Measurements from ENCODE around the gene USP49. TPM values are rescaled to one million over a fixed set of nuclear protein-coding genes. Genes with fewer than 3 reads are reported as not detected.

The USP49 gene
- total and polyA plus RNA-seq, 2 of the 13 experiments (the other 11 are each of a cell fraction or from before 2014, with no cell fraction given), result 2.9 to 4.3 TPM

- TF ChIP-seq ZNF142 (CRISPR knock-in tag; IDR thresholded peaks at IDR 0.05), result peak; percentile 81; the same call in 1 of the 2 replicates
- TF ChIP-seq ISL2 (CRISPR knock-in tag; IDR thresholded peaks at IDR 0.05), result peak; percentile 98
- no peak for TF ChIP-seq TBL1XR1 (IDR thresholded peaks at IDR 0.05; ENCODE audit: borderline replicate concordance, low read length, partially characterized antibody)
- 0 out of 2 replicates have a peak, but pooled peaks have one; percentile 70 for TF ChIP-seq IRX3 (CRISPR knock-in tag; IDR thresholded peaks at IDR 0.05; ENCODE audit: borderline replicate concordance, low read depth)
- TF ChIP-seq CHD2 (IDR thresholded peaks at IDR 0.05; ENCODE audit: low read depth, low read length), result no peak
- TF ChIP-seq CREB1 (IDR thresholded peaks at IDR 0.05), result no peak
- TF ChIP-seq CREB1 (CRISPR knock-in tag; IDR thresholded peaks at IDR 0.05), result peak; percentile 81
- peak; percentile 48; the same call in 1 of the 2 replicates for TF ChIP-seq ZNF274 (CRISPR knock-in tag; IDR thresholded peaks at IDR 0.05)
- TF ChIP-seq, protein P1, sequence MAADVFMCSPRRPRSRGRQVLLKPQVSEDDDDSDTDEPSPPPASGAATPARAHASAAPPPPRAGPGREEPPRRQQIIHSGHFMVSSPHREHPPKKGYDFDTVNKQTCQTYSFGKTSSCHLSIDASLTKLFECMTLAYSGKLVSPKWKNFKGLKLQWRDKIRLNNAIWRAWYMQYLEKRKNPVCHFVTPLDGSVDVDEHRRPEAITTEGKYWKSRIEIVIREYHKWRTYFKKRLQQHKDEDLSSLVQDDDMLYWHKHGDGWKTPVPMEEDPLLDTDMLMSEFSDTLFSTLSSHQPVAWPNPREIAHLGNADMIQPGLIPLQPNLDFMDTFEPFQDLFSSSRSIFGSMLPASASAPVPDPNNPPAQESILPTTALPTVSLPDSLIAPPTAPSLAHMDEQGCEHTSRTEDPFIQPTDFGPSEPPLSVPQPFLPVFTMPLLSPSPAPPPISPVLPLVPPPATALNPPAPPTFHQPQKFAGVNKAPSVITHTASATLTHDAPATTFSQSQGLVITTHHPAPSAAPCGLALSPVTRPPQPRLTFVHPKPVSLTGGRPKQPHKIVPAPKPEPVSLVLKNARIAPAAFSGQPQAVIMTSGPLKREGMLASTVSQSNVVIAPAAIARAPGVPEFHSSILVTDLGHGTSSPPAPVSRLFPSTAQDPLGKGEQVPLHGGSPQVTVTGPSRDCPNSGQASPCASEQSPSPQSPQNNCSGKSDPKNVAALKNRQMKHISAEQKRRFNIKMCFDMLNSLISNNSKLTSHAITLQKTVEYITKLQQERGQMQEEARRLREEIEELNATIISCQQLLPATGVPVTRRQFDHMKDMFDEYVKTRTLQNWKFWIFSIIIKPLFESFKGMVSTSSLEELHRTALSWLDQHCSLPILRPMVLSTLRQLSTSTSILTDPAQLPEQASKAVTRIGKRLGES (CRISPR knock-in tag; IDR thresholded peaks at IDR 0.05; ENCODE audit: borderline replicate concordance), result no peak
- 0 out of 2 replicates have a peak, but pooled peaks have one; percentile 26 for TF ChIP-seq ZMYM3 (CRISPR knock-in tag; IDR thresholded peaks at IDR 0.05)
- TF ChIP-seq SKI (IDR thresholded peaks at IDR 0.05; ENCODE audit: partially characterized antibody), result no peak
- TF ChIP-seq ZNF780A (CRISPR knock-in tag; IDR thresholded peaks at IDR 0.05), result peak; percentile 82
- TF ChIP-seq NR2C2 (CRISPR knock-in tag; IDR thresholded peaks at IDR 0.05; ENCODE audit: borderline replicate concordance), result peak; percentile 81
- TF ChIP-seq ZNF441 (CRISPR knock-in tag; IDR thresholded peaks at IDR 0.05; ENCODE audit: borderline replicate concordance), result no peak
- TF ChIP-seq, protein P2, sequence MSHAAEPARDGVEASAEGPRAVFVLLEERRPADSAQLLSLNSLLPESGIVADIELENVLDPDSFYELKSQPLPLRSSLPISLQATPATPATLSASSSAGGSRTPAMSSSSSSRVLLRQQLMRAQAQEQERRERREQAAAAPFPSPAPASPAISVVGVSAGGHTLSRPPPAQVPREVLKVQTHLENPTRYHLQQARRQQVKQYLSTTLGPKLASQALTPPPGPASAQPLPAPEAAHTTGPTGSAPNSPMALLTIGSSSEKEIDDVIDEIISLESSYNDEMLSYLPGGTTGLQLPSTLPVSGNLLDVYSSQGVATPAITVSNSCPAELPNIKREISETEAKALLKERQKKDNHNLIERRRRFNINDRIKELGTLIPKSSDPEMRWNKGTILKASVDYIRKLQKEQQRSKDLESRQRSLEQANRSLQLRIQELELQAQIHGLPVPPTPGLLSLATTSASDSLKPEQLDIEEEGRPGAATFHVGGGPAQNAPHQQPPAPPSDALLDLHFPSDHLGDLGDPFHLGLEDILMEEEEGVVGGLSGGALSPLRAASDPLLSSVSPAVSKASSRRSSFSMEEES (CRISPR knock-in tag; IDR thresholded peaks at IDR 0.05), result peak; percentile 60
- TF ChIP-seq DPF2 (CRISPR knock-in tag; IDR thresholded peaks at IDR 0.05; ENCODE audit: borderline replicate concordance, low read depth), result peak; percentile 95
- no peak for TF ChIP-seq ZSCAN12 (CRISPR knock-in tag; IDR thresholded peaks at IDR 0.05)
- no peak for TF ChIP-seq JARID2 (CRISPR knock-in tag; IDR thresholded peaks at IDR 0.05; ENCODE audit: insufficient replicate concordance)
- no peak for TF ChIP-seq XBP1 (CRISPR knock-in tag; IDR thresholded peaks at IDR 0.05)
- no peak for TF ChIP-seq HNRNPH1 (optimal IDR thresholded peaks at IDR 0.05; ENCODE audit: low read depth, low read length)
Observed at GRCh38 chr6:41747256-41748101, 147.7 kb downstream of the USP49 start, which contains the start of gene PGC (continued).
